Cardiac fibroblast (primary cell): ENCODE data around the gene LGMN.

ENCODE experiments used
- DNase-seq, 2 donors: peaks; one replicate each; pipeline versions ENCODE4 v3.0.0 to v3.0.0-alpha.2; 2010; ENCODE audit warnings: low read depth in 2 of 2
- H3K4me3 ChIP-seq, 2 donors: replicated peaks in 1 of 2; 1 replicate in 1 of 2; 2 replicates in 1 of 2; pipeline ENCODE4 v1.5.1; 2011; ENCODE audit warnings: low read depth in 2 of 2, low read length in 2 of 2, mild to moderate bottlenecking in 2 of 2, moderate library complexity in 1 of 2
- TF ChIP-seq, protein P1 (sequence below): IDR thresholded peaks from one replicate; pipeline ENCODE4 v1.5.1; 2011; ENCODE audit warnings: low read depth, mild to moderate bottlenecking, low read length, inconsistent platforms

LGMN gene

GRCh38 chr14:92724516-92725340 lies 23.7 kb downstream of the LGMN start:
- H3K4me3 ChIP-seq, result no peak overlapping the region
- DNase-seq, result peak in 1 of 2 donors; percentile 45
- TF ChIP-seq, protein P1, sequence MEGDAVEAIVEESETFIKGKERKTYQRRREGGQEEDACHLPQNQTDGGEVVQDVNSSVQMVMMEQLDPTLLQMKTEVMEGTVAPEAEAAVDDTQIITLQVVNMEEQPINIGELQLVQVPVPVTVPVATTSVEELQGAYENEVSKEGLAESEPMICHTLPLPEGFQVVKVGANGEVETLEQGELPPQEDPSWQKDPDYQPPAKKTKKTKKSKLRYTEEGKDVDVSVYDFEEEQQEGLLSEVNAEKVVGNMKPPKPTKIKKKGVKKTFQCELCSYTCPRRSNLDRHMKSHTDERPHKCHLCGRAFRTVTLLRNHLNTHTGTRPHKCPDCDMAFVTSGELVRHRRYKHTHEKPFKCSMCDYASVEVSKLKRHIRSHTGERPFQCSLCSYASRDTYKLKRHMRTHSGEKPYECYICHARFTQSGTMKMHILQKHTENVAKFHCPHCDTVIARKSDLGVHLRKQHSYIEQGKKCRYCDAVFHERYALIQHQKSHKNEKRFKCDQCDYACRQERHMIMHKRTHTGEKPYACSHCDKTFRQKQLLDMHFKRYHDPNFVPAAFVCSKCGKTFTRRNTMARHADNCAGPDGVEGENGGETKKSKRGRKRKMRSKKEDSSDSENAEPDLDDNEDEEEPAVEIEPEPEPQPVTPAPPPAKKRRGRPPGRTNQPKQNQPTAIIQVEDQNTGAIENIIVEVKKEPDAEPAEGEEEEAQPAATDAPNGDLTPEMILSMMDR, result no peak

- peak in 1 of 2 donors; percentile 55 for DNase-seq
- TF ChIP-seq, protein P1, result no peak
- H3K4me3 ChIP-seq, result no peak overlapping the region
These were observed 28.5 kb downstream of the LGMN start for GRCh38 chr14:92719890-92720323.

DNA sequence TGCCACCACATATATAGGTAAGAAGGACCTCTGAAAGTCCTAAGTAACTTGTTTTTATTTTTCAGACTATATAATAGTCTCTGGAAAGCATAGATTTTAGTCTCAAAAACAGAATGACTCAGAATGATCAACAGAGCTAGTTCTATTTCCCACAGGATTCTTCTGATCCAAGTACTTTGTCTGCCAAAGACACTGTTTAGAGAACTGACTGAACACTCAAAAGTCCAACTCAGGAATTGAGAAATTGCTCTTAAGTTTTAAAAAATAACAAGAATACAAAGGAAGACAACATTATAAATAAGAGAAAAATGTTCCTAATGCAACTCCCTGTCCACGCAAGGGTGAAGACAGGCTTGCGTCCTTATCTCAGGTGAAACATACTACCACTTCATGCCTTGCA lies 29.0 kb downstream of the LGMN start:
- TF ChIP-seq, protein P1, result no peak
- peak; percentile 61 to 78 for DNase-seq
- no peak overlapping the region for H3K4me3 ChIP-seq

- DNase-seq, result peak in 1 of 2 donors; percentile 79
- TF ChIP-seq, protein P1, result no peak
- H3K4me3 ChIP-seq, result no peak overlapping the region
These were observed 29.8 kb downstream of the LGMN start for GRCh38 chr14:92718664-92719063.

GRCh38 chr14:92717571-92718042 lies 30.8 kb downstream of the LGMN start:
- TF ChIP-seq, protein P1, result no peak
- DNase-seq, result no peak
- no peak overlapping the region for H3K4me3 ChIP-seq

DNA sequence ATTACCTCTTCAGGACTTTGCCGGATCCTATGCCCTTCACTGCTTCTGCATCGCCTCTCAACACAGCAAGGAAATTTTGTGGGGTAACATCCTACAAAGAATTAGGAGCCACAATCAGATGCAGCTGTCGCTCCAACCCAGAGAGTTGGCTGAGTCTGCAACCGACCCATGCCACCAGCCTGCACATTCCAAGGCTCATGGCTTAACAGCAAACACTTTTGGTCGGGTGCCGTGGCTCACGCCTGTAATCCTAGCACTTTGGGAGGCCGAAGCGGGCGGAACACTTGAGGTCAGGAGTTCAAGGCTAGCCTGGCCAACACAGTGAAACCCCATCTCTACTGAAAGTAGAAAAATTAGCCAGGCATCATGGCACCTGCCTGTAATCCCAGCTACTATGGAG lies 32.3 kb downstream of the LGMN start:
- TF ChIP-seq, protein P1, result no peak
- no peak for DNase-seq

More for the DNA sequence above, 32.3 kb downstream of the LGMN start:
- H3K4me3 ChIP-seq, result no peak overlapping the region
